GM19397 (cell line): ENCODE results near the gene HIPK2.

Experiments
- ATAC-seq: cut with Tn5 transposase; IDR thresholded peaks from one replicate; pipeline ENCODE4 v1.9.1; 2021; ENCODE audit warnings: mild to moderate bottlenecking, moderate library complexity; ENCODE audit not compliant: unreplicated experiment

HIPK2 gene

DNA sequence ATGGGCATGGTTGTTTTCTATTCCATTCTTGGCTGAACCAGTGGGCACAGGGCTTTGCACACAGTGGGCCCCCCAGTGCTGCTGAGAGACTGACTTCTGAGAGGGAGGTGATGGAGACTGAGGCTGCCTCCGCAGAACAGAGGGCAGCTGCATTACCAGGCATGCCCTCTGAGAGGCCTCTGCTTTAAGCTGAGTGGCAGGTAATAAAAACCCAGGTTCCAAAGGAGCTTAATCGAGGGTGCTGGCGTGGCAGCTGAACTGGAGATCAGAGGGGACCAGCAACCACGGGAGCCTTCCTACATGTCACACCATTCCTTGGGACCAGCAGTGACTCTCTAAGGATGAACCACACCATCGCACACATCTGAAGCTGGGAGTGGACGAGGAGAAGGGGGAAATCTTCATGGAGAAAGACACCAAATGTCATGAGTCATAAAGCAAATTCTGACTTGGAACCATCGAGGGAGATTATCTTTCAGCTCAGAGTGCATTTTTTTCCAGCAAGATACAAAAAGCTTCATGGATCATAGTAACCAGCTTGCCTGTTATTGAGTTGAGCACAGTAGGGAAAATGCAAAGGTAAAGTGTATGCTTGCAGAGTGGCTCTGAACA, 24.6 kb downstream of the HIPK2 start:
- no peak for ATAC-seq

DNA sequence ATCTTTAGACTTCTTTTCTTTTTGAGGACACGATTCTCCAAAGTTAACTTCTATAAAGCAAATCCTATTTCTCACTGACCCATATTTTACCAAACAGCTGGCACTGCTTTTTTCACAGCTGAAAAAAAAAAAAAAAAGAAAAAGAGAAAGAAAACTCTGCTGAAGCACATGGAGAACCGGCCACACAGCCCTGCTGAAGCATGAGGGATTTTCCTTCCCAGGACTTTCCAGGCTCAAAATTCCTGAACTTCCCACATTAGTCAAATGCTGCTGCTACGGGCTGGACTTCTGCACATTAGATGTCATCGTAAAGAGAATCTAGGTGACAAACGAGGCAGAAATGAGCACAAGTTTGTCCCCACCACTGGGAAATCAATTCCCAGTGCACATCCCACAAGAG, 25.2 kb downstream of the HIPK2 start:
- no peak for ATAC-seq

DNA sequence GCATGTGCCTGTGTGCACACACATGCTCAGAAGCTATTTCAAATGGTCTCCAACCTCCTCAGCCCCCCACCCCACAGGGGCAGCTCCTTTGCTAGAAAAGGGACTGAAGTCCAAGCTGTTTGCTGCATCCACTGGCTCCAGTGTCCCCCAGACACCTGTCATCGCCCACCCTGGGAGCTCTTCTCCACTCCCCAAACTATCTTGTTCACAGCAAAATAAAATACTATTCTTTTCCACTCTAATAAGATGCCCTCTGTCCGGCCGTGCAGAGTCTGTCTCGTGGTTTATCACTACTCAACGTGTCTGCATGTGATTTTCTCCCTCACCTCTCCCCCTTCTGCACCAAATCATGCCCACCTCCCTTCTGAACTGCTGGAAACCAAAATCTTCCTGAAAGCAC, 25.6 kb downstream of the HIPK2 start:
- ATAC-seq: no peak

DNA sequence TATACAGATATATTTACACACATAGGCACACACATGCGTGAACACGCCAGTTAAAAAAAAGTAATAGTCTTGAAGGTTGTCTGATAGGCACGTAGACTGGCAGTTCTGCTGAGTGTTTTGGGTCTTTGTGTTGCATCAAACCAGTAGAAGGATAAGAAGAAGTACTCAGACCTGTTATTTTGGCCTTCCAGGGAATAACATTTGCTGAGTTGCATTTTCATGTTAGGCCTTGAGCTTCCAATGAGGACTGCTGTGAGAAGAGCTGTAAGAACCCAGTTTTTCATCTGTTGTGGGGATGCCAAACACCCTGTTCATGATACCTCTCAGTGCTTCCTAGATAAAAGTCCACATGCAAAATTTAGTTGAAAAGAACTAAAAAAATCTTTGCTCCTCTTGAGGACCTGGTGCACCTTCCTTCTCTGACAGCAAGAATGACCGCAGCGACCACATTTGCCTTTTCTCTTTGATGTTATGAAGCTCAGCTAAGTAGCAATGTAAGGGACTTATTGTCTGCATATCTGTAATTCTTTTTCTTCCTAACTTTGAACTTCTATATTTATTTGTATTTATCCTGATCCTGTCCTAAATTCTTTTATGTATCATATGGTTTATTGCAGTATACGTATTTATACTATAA, 27.2 kb downstream of the HIPK2 start:
- ATAC-seq: no peak

DNA sequence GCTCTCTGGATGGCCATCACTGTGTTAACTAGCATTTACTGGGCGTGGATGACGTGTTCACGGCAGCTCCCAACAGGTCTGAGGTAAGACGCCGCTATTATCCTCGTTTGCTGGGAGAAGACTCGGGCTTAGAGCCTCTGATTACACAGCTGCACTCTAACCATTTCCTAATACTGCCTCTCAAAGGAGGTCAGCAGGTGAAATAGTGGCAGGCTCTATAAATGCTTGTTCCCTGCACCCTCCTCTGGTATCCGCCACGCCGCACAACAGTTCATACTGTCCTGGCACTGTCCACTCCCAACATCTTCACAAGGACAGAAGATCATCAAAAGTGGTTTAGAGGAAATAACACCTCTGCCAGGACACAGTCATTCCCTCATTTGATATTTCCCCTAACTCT, 28.3 kb downstream of the HIPK2 start:
- ATAC-seq: no peak

DNA sequence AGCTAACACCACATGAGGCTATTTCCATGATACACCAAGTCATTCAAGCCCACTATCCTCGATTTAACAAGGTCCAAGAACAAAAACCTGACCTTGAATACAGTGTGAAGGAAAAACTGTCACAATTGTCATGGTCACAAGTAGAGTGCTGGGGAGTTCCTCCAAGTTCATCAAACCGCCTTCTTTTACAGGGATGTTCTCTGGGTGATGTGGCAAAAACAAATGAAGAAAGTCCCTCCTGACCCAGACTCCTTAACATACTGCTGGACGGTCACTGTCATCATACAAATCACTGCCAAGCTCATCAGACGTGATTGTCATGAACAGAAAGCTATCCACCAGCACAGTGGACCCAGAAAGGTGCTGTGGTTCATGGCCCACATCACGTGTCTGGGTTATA, 28.9 kb downstream of the HIPK2 start:
- ATAC-seq: no peak

DNA sequence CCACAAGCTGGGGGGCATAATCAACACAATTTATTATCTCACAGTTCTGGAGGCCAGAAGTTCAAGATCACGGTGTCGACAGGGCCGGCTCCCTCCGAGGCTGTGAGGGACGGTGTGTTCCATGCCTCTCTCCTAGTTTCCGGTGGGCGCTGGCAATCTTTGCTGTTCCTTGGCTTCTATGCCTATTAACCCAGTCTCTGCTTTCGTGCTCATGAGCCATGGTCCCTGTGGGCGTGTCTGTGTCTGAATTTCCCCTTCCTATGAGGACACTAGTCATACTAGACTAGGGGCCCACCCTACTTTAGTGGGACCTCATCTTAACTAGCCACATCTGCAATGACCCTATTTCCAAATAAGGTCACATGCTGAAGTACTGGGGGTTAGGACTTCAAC, 29.4 kb downstream of the HIPK2 start:
- no peak for ATAC-seq

DNA sequence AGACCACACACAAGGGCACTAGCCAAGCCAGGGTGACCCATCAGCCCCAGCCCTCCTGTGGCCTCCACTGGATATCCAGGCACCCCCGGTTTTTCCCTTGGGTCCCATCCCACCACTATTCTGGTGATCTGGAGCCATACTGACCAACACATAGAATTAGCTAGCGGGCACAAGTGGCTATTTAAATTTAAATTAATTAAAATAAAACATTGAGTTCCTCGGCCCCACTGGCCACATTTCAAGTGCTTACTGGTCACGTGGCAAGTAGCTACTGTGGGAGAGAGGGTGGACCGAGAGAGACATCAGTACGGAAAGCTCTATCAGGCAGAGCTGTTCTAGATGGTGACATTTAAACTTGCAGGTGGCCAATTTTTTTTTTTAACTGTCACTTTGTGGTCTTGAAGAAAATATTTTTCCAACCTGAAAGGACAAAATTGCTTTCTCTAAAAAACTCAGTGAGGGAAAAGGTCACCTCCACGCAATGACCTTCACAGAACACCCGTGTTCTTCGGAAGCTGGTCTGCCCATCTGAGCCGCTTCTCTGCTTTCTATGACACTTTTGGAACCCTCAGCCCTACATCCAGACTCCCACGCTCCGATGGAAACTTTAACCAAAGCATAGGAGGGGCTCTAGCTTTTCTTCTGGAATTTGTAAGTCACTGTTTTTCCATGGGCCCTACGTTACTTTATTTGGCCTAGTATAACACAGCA, 30.0 kb downstream of the HIPK2 start:
- no peak for ATAC-seq

DNA sequence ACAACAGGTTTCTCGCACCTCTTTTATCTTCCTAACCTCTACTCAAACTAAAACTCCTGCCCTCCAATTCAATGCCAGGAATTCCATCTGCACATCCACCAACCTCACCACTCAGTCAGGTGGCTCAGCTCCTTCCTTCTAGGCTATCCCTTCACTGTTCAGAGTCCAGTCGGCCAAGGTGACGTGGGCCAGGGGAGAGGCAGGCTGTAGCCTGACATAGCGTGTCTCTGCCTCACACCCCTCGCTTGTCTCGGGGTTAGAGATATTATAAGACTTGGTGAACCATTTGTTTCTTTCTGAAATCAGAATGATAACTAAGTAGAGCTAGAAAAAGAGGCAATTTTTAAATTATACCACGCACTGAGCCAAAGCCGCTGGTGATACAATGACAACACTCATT, 31.1 kb downstream of the HIPK2 start:
- ATAC-seq: no peak

DNA sequence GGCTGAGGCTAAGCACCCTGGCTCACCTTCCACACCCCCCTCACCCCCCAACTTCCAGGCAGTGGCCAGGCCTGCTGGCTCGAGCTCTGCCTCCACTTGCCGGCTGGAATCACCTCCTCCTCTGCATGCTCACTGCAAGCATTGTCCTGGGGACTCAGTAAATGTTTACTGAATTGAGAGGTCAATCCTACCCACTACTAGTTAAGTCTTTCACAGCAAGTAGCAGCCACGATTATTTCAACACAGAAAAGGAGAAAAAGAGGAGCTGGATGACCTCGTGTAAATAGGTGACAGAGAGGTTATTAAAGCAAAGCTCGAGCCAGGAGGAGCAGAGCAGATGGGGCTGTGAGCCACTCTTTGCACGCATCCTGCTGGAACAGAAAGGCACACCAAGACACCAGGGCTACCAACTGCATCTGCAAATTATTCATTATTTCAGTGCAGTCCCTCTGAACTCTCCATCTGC, 32.1 kb downstream of the HIPK2 start:
- no peak for ATAC-seq

DNA sequence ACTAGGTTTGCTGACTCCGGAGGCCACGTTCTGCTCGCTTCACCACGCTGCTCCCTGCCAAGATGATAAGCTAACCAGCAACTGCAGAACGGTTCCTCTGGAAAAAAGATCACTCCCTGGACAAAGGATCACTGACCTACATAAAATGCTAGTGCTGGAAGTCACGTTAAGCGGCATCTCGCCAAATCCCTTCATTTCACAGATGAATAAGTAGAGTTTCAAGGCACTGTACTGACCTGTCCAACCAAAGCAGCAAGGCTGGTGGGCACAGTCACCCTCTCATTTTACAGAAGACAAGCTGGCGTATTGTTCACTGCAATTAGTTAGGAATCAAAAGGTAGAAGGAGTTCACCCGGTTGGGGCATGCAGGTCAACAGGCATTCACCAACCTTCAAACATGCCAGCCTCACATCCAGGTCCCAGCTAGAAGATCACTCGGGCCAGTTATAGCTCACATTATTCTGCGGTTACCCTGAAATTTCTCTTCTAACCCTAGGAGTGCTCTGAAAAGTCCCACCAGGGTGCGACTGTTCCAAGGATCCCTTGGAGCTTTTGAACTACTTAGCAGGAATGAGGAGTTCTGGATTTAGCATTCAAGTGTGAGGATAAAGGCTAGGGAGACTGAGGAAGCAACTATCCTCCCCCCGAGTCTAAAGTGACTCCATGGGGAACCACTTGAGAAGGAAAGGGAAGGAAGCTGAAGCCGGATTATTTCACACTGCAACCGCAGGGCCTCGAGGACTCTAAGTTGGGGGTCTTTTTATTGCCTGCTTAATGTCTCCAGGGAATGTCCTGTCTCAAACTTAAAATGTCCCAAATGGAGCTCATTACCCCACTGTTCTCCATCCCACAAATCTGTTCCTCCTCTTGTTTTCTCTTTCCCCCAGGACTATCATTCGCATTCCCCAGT, 32.8 kb downstream of the HIPK2 start:
- no peak for ATAC-seq

DNA sequence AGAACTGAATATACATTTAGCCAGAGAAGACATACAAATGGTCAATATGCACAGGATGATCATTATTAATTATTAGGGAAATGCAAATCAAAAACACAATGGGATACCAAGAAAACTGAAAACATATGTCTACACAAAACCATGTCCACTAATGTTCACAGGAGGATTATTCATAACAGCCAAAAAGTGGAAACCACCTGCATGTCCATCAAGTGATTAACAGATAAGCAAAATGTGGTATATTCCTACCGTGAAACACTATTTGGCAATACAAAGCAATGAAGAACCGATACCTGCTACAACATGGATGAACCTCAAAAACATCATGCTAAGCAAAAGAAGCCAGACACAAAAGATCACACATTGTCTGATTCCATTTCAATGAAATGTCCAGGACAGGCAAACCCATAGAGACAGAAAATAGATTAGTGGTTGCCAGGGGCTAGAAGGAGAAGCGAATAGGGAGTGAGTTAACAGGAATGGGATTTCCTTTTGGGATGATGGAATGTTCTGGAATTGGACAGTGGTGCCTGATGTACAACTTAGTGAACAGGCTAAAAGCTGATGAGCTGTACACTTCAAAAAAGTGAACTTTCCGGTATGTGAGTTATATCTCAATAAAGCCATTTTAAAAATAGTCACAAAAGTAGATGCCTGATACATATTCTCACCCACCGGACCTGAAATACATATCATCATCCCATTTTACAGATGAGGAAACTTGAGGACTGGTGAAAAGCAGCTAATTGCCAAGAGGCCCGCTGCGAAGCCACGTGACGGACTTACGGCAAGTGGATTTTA, 33.6 kb downstream of the HIPK2 start:
- ATAC-seq: no peak

DNA sequence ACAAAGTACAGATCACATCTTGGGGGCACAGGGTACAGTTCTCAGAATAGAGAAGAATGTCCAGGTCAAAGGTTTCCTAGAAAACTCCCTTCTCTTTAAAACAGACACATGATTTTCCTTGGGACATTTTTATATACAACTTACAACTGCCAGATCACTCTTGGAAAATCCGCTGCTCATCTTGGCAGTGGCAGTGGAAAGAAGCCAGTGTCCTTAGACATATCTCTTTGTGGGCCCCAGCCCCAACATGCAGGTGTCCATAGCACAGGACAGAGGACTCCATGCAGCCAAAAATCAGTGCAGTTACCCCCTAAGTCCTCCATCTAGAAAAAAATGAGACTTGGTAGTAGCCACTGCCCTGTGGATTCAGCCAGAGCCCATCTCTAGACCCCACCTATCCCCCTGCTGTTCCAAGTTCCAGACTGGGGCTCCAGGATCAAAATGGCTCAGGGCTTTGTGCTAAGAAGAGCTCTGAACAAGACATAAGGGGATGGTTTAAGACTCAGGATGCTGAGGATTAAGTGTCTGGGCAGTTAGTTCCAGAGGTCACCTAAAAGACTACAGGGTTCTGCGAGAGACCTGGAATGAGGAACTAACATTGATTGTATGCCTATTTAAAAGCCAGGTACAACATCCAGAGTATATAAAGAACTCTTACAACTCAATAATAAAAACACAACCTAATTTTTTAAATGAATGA, 34.4 kb downstream of the HIPK2 start:
- ATAC-seq: no peak

DNA sequence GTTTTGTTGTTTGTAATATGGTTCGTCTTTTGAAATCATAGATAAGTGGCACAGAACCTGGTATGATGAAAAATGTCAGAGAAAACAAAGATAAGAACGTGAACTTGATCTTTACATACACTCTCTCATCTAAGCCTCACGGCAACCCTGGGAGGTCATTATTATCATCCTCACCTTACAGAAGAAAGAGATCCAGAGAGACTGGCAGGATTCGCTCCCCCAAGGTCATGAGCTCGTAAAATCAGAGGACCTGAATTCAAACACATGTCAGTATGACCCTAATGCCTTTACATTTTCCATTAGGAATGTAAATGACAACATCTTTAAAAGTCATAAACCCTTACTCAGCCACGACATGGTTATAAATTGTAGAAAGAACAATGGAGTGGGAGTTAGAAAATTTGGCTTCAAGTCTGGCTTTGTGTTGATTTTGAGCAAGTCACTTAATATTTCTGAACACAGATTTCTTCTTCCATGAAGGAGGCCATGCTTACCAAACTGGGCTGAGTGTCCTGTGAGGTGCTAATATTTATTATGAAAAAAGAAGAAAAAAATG, 35.9 kb downstream of the HIPK2 start:
- ATAC-seq: no peak

DNA sequence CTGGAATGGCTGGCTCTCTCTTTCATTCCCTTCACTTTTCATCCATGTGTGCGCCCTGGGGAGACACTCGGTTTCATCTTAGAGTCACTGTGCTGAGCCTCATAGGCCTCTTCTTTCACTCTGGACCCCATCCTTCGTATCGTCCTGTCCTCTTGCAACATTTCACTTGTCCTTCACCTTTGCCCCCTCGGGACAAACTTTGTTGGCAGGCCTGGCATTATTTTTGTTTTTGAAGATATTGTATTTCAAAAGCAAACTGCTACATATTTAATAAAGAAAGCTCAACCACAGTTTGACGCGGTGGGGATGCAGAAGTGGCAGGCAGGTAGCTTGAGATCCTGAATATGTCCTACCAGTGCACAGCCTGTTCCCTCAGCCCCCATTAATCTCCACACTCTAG, 36.6 kb downstream of the HIPK2 start:
- ATAC-seq: no peak

DNA sequence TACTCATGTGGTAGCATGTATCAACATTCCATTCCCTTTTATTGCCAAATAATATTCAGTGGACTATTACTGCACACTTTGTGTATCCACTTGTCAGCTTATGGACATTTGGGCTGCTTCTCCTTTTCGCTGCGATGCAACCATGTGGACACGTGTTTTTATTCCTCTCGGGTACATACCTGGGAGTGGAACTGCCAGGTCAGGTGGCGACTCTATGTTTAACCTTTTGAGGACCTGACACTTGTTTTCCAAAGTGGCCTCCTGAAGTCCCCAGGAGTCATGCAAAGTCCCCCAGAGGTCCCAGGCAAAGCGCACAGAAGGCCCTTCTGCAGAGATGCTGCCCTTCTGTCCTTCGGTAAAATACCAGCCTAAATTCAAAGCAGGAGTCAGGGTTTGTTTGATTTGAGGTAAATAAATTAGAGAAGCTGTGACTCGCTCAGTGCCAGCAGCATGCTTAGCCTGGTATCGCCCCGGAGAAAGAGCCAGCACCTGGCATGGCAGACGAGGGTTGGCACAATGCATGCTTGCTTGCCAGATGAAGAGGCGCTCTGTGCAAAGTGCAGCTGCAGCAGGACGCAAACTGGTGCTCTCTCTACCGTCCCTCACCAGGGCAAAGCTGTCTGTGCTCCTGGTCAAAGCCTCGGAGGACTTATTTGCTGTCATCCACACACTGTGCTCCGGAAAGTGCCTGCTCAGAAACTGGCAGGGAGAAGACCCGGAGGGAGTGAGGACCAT, 37.8 kb downstream of the HIPK2 start:
- ATAC-seq: no peak

DNA sequence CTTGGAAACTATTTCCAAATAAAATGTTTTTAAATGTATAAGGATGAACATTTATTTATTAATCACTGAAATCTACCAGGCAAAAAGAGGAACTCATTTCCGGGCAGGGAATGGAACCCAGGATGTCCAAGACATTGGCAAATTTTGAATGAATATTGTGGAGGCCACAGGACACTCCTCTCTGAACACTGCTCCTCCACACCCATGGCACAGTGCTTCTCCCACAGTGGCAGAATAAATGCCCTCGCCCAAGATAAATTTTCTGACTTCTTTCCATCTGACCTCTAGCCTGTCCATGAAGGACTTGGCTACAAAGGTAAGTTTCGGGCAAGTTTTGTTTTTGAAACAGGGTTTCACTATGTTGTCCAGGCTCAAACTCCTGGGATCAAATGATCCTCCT, 39.0 kb downstream of the HIPK2 start:
- ATAC-seq: no peak

DNA sequence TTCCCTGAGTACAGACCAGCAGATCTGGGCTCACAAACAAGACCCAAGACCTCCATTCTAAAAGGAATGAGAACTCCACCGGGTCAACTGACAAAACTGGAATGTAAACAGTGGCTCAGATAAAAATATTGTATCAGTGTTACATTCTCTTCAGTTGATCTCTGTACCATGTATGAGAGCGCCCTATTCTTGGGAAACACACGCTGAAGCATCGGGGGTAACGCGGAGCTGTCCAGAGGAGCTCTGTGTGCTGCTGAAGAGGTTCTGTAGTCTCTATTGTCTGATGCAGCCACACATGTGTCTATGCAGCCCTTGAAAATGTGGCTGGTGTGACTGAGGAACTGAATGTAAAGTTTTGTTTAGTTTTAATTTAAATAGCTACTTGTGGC, 39.7 kb downstream of the HIPK2 start:
- ATAC-seq: no peak
